Neutrophil (primary cell): Measurements from ENCODE around the gene TMUB1.

Experiments used
- H3K27ac ChIP-seq: fragments of 200-600 bp; sonication (generic); 2 replicates; pipeline ENCODE4 v1.5.1; 2016; ENCODE audit warnings: mild to moderate bottlenecking, moderate library complexity
- H3K27me3 ChIP-seq: fragments of 200-600 bp; sonication (generic); 2 replicates; pipeline ENCODE4 v1.6.0; 2016; ENCODE audit warnings: mild to moderate bottlenecking
- H3K36me3 ChIP-seq: fragments of 200-600 bp; sonication (generic); 2 replicates; pipeline ENCODE4 v1.5.1; 2017
- H3K4me1 ChIP-seq, 2 experiments: fragments of 200-600 bp in 1 of 2; sonication (generic) in 1 of 2; 1 replicate in 1 of 2; 2 replicates in 1 of 2; pipeline versions ENCODE4 v1.5.1 to v1.6.1; 2013 to 2016; ENCODE audit warnings: low read depth in 1 of 2, low read length in 1 of 2, mild to moderate bottlenecking in 1 of 2, moderate library complexity in 1 of 2; ENCODE audit not compliant: control insufficient read depth in 1 of 2, insufficient read depth in 1 of 2
- H3K4me3 ChIP-seq, 2 experiments: fragments of 200-600 bp in 1 of 2; sonication (generic) in 1 of 2; 1 replicate in 1 of 2; 2 replicates in 1 of 2; pipeline ENCODE4 v1.5.1; 2013 to 2016; ENCODE audit warnings: low read depth in 1 of 2, low read length in 1 of 2, mild to moderate bottlenecking in 1 of 2, moderate library complexity in 1 of 2
- H3K9me3 ChIP-seq: fragments of 200-600 bp; sonication (generic); 2 replicates; pipeline ENCODE4 v1.5.1; 2016
- TF ChIP-seq, protein P1 (sequence below): fragments of 200-600 bp; sonication (generic); IDR thresholded peaks from 2 replicates; pipeline ENCODE4 v1.5.1; 2016; ENCODE audit warnings: antibody characterized with exemption

TMUB1 gene

DNA sequence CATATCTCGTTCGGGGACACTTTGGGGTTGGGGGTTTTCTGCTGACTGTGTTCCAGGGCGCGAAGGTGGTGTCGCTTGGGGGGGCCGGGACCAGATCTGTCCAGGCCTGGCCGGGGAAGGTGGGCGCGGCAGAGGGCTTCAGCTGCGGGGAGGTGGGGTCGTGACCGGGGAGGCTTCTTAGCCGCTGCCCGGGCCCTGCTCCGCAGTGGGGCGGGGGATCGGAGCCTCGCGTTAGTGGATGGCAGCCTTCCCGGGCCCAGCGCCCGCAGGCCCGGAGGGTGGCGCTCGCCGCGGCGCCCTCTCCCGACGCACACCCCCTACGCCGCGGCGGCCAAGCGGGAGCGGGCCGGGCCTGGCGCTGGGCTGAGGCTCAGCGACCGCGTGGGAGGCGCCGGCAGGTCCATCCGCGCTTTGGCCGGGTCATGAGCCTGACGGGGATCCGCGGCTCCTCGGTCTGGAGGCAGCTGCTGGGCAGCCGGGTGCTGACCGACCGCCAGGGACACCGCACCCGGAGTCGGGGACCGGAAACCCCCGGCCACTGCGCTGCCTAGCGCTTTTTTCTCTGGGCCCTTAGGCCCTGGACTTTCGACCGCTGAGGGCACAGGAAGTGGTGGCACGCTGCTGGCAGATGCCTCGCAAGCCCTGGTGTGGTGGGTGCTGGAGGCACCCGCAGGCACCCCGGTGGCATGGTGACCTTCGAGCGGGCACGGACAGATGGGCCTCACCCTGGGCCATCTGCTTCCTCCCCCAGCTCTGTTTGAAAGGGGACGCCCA is 4.1 kb upstream of the TMUB1 start:
- peaks cover 52% of the 10 kb centered on the region for H3K27me3 ChIP-seq
- peaks cover 49 to 52% of the 10 kb centered on the region in 2 experiments for H3K4me1 ChIP-seq
- peak overlapping the region; percentile 64 for H3K27ac ChIP-seq
- H3K4me3 ChIP-seq, result peak overlapping the region; percentile 62 to 79
- H3K9me3 ChIP-seq, result no peaks in the 10 kb centered on the region
- H3K36me3 ChIP-seq, result no peaks in the 10 kb centered on the region
- TF ChIP-seq, protein P1, sequence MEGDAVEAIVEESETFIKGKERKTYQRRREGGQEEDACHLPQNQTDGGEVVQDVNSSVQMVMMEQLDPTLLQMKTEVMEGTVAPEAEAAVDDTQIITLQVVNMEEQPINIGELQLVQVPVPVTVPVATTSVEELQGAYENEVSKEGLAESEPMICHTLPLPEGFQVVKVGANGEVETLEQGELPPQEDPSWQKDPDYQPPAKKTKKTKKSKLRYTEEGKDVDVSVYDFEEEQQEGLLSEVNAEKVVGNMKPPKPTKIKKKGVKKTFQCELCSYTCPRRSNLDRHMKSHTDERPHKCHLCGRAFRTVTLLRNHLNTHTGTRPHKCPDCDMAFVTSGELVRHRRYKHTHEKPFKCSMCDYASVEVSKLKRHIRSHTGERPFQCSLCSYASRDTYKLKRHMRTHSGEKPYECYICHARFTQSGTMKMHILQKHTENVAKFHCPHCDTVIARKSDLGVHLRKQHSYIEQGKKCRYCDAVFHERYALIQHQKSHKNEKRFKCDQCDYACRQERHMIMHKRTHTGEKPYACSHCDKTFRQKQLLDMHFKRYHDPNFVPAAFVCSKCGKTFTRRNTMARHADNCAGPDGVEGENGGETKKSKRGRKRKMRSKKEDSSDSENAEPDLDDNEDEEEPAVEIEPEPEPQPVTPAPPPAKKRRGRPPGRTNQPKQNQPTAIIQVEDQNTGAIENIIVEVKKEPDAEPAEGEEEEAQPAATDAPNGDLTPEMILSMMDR, result no peak

DNA sequence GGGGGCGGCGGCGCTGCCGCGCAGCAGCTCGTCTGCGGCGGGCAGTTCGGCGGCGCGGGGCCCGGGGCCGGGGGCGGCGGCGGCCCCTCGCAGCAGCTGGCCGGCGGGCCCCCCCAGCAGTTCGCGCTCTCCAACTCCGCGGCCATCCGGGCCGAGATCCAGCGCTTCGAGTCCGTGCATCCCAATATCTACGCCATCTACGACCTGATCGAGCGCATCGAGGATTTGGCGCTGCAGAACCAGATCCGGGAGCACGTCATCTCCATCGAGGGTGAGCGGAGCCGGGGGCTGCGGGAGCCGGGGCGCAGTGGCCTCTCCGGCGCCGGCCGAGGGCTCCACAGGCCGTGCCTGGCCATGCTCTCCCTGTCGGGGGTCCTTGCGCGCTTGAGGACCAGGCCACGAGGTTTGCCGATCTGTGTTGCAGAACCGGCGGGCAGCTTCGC is 3.5 kb upstream of the TMUB1 start:
- TF ChIP-seq, protein P1, result no peak
- Histone ChIP-seq H3K9me3 (no peaks in the 10 kb centered on the region), H3K4me3 (peak overlapping the region; percentile 62 to 79), H3K27ac (no peak overlapping the region), H3K27me3 (peaks cover 52% of the 10 kb centered on the region), H3K4me1 (peaks cover 55 to 57% of the 10 kb centered on the region in 2 experiments), H3K36me3 (peaks cover 3% of the 10 kb centered on the region)

DNA sequence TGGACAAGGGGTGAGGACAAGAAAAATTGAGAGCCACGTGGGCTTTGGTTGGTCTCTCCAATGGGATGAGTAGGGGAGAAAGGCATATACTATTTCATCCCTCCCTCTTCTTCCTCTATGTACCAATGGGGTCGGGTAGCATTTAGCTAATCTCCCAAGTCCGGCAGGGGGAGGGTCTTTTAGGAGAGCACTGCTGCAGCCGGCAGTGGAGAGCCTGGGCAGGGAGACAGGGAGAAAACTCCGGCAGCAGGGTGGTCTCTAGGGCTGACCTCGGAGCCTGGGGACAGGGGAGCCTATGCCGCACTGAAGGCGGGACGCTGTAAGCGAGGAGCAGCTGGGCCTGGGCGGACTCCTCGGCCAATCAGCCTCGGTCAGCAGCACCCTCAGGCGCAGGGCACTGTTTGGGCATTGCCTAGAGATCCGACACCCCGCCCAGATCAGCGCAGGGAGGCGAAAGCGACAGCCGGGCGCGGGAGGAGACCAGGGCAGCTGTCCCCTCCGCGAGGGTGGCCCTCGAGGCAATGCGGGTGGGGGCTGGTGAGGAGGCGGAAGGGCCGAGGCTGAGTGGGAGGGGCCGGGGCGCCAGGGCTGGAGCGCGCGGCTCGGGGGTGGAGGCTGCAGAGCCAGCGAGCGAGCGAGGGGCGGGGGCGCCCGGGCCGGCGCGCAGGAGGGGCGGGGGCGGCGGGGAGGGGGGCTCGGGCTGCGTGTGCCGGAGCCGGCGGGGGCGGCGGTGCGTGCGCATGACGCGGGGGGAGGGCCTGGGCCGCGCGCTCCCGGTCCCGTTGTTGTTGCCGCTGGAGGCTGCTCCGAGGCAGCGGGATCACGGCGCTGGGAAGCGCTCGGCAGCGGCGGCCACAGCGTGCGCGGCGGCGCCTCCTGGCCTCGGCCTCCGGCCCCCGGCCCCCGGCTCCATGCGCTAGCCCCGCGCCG is 2.7 kb upstream of the TMUB1 start, which contains the start of gene AGAP3:
Gene AGAP3 (plus strand): TSS at position 785 of the 930 bp plus-strand sequence. CDS start 267 bp downstream, outside the sequence.
- Histone ChIP-seq H3K36me3 (peaks cover 6% of the 10 kb centered on the region), H3K27ac (peak within 1 kb of the TSS; percentile 12), H3K9me3 (no peaks in the 10 kb centered on the region), H3K27me3 (peaks cover 52% of the 10 kb centered on the region), H3K4me3 (peak within 1 kb of the TSS; percentile 62 to 79), H3K4me1 (peaks cover 59 to 61% of the 10 kb centered on the region in 2 experiments)
- TF ChIP-seq, protein P1, result no peak

DNA sequence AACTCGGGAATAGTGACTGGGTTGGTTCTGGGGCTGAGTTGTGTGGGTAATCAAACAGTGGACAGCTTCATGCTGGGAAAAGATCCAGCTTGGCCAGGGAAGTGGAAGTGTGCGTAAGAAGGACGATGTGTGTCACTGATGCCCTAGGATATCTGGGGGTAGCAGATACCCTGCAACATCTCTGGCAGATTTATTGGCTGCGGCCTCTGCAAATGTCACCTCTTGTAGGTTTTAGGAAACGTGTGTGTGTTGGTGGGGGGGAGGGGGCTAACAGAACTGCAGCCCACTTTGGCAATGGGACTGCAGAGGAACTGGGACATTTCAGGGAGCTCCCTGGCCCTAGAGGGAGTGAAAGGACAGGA is 2.0 kb upstream of the TMUB1 start:
- TF ChIP-seq, protein P1, result no peak
- H3K9me3 ChIP-seq, result no peaks in the 10 kb centered on the region
- peak overlapping the region; percentile 56 to 69 for H3K4me3 ChIP-seq
- H3K4me1 ChIP-seq, result peaks cover 61 to 68% of the 10 kb centered on the region in 2 experiments
- H3K27ac ChIP-seq, result no peak overlapping the region
- H3K36me3 ChIP-seq, result peaks cover 6% of the 10 kb centered on the region
- peaks cover 52% of the 10 kb centered on the region for H3K27me3 ChIP-seq

GRCh38 chr7:151083824-151084160 is 499 bp upstream of the TMUB1 start:
- H3K36me3 ChIP-seq, result peaks cover 6% of the 10 kb centered on the region
- TF ChIP-seq, protein P1, result no peak
- H3K4me1 ChIP-seq, result peaks cover 60 to 69% of the 10 kb centered on the region in 2 experiments
- peak overlapping the region; percentile 59 to 84 for H3K4me3 ChIP-seq
- H3K27me3 ChIP-seq, result peaks cover 45% of the 10 kb centered on the region
- peak overlapping the region; percentile 68 for H3K27ac ChIP-seq
- no peaks in the 10 kb centered on the region for H3K9me3 ChIP-seq
